ENCODE data around the gene MFSD1. TPM values are rescaled to one million over a fixed set of nuclear protein-coding genes. Genes with fewer than 3 reads are reported as not detected.

MFSD1 gene
- total RNA-seq: 28.5 and 44.2 TPM in 2 replicates

DNA sequence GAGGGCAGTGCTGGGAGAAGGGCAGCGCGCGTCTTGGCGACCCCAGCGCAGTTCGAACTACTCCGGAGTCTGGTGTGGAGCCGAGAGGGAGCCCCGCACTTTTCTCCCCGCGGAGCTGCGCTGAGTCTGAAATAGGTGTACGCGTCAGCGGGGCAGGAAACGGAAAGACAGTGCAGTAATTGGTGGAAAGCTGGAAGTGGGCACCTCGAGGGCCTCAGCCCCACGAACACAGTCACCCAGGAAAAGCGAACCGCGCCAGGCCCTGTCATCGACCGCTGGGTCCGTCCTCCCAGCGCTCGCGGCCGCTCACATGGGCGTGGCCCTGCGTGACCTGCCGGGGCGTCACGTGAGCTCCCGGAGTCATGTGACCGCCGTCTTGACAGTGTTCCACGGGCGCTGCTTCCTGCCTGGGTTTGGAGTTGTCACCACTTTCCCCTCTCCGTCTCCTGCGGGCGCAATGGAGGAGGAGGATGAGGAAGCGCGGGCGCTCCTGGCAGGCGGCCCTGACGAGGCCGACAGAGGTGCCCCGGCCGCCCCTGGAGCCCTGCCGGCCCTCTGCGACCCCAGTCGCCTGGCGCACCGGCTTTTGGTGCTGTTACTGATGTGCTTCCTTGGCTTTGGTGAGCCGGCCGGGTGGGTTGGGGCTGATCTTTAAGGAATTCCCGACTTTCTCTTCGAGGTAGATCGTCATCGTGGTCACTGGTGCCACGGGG lies at the start of gene MFSD1:
MFSD1 (plus strand) TSS at position 359 of the 713 bp plus-strand sequence; CDS start at position 458, 99 bp downstream.

Other genes with a start within 250 kb of the MFSD1 start
- gene MLF1, start 230.9 kb upstream of the MFSD1 start, total RNA-seq: 8.1 and 11.2 TPM in 2 replicates
- 19.0 and 31.1 TPM in 2 replicates for gene GFM1, start 157.5 kb upstream of the MFSD1 start, total RNA-seq
- 15.5 and 82.9 TPM in 2 replicates for gene LXN, start 129.4 kb upstream of the MFSD1 start, total RNA-seq
- gene RARRES1, start 69.6 kb upstream of the MFSD1 start, total RNA-seq: 2.3 and 28.3 TPM in 2 replicates

All from mesangial cell (primary cell).